OCI-LY3 (cell line): ENCODE results near the gene RGL4.

Source experiments
- H2AFZ ChIP-seq: fragments of 200-600, 300-600 bp; shearing (Covaris generic); 2 replicates; pipeline ENCODE4 v1.6.0; 2014; ENCODE audit warnings: antibody characterized with exemption, low read depth, low read length
- H3K27ac ChIP-seq: fragments of 200-600, 300-600 bp; sonication (generic); 2 replicates; pipeline ENCODE4 v1.5.1; 2014; ENCODE audit warnings: mild to moderate bottlenecking, low read length, moderate library complexity, mixed read lengths
- H3K27me3 ChIP-seq: fragments of 200-600, 300-600 bp; sonication (generic); 2 replicates; pipeline ENCODE4 v1.6.1; 2014; ENCODE audit warnings: low read depth, low read length, mixed read lengths
- H3K36me3 ChIP-seq: fragments of 200-600, 300-600 bp; sonication (generic); replicated peaks from 2 replicates; pipeline ENCODE3; 2014; ENCODE audit warnings: low read depth, low read length, mixed read lengths
- H3K4me1 ChIP-seq: fragments of 300-600, 200-600 bp; sonication (generic); 2 replicates; pipeline ENCODE4 v1.6.1; 2014; ENCODE audit warnings: low read length, mixed read lengths
- H3K4me2 ChIP-seq: fragments of 200-600, 300-600 bp; sonication (generic); 2 replicates; pipeline ENCODE4 v1.6.1; 2014; ENCODE audit warnings: low read length, mixed read lengths
- H3K4me3 ChIP-seq: fragments of 300-600, 200-600 bp; sonication (generic); 2 replicates; pipeline ENCODE4 v1.5.1; 2014; ENCODE audit warnings: antibody characterized with exemption, mild to moderate bottlenecking, low read length, moderate library complexity
- H3K79me2 ChIP-seq: fragments of 300-600, 200-600 bp; shearing (Covaris generic); 2 replicates; pipeline ENCODE4 v1.6.1; 2014; ENCODE audit warnings: mild to moderate bottlenecking, low read length, mixed read lengths
- H3K9ac ChIP-seq: fragments of 300-600, 200-600 bp; shearing (Covaris generic); 2 replicates; pipeline ENCODE4 v1.6.0; 2014; ENCODE audit warnings: mild to moderate bottlenecking, low read length, moderate library complexity
- H3K9me3 ChIP-seq: fragments of 200-600, 300-600 bp; shearing (Covaris generic); 2 replicates; pipeline ENCODE4 v1.6.1; 2014; ENCODE audit warnings: low read length, mixed read lengths; ENCODE audit not compliant: insufficient read depth
- H4K20me1 ChIP-seq: fragments of 200-600, 300-600 bp; sonication (generic); 2 replicates; pipeline ENCODE4 v1.6.1; 2016; ENCODE audit warnings: low read length, mixed read lengths; ENCODE audit not compliant: insufficient read depth
- EZH2phosphoT487 ChIP-seq: fragments of 200-600 bp; shearing (Covaris generic); IDR thresholded peaks from 2 replicates; pipeline ENCODE4 v1.6.1; 2018; ENCODE audit warnings: antibody characterized with exemption, mixed run types, low read depth
- TF ChIP-seq, protein P1 (sequence below): fragments of 200-600, 300-600 bp; sonication (generic); IDR thresholded peaks from 2 replicates; pipeline ENCODE4 v1.5.1; 2014; ENCODE audit warnings: antibody characterized with exemption, low read length, low read depth

Gene RGL4

DNA sequence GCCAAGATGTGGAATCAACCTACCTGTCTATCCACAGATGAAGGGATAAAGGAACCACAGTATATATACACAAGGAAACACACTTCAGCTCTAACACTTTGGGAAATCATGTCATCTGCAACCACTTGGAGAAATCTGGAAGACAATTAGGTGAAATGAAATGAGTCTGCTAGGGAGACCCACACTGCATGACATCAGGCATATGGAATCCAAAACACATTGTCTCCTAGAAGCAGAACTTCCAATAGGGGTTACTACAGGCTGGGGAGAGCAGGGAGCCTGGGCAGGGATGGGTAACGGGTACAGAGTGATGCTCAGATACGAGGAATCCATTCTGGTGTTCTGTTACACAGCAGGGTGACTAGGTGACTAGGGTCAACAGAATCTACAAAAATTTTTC is 18.3 kb downstream of the RGL4 start:
- no peaks in the 10 kb centered on the region for H3K9me3 ChIP-seq
- no peak overlapping the region for H3K4me2 ChIP-seq
- H3K36me3 ChIP-seq: peaks cover 65% of the 10 kb centered on the region

DNA sequence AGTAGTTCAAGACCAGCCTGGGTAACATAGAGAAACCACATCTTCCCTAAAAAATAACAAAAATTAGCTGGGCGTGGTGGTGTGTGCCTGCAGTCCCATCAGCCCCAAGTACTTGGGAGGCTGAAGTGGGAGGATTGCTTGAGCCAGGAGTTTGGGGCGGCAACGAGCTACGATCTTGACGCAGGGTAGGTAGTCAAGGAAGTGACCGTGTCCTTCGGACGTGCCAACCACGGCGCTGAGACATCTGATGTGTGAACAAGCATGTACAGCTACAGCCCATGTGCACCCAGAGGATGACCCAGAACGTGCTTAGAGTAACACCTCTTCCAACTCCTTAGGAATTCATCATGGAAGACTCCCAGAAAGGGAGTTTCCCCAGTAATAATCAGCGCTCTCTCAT is 21.4 kb downstream of the RGL4 start:
- H3K9me3 ChIP-seq: no peaks in the 10 kb centered on the region
- peaks cover 48% of the 10 kb centered on the region for H3K36me3 ChIP-seq
- H2AFZ ChIP-seq: no peak overlapping the region

More for the DNA sequence above, 18.3 kb downstream of the RGL4 start:
- peaks cover 14% of the 10 kb centered on the region; the same call in 1 of the 2 replicates for H4K20me1 ChIP-seq
- H3K4me3 ChIP-seq: no peak overlapping the region
- no peak for TF ChIP-seq EZH2phosphoT487
- TF ChIP-seq, protein P1, sequence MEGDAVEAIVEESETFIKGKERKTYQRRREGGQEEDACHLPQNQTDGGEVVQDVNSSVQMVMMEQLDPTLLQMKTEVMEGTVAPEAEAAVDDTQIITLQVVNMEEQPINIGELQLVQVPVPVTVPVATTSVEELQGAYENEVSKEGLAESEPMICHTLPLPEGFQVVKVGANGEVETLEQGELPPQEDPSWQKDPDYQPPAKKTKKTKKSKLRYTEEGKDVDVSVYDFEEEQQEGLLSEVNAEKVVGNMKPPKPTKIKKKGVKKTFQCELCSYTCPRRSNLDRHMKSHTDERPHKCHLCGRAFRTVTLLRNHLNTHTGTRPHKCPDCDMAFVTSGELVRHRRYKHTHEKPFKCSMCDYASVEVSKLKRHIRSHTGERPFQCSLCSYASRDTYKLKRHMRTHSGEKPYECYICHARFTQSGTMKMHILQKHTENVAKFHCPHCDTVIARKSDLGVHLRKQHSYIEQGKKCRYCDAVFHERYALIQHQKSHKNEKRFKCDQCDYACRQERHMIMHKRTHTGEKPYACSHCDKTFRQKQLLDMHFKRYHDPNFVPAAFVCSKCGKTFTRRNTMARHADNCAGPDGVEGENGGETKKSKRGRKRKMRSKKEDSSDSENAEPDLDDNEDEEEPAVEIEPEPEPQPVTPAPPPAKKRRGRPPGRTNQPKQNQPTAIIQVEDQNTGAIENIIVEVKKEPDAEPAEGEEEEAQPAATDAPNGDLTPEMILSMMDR: no peak
- H3K79me2 ChIP-seq: peaks cover 6% of the 10 kb centered on the region; the same call in 1 of the 2 replicates
- no peak overlapping the region for H2AFZ ChIP-seq
- no peak overlapping the region for H3K9ac ChIP-seq
- H3K27ac ChIP-seq: no peak overlapping the region
- peaks cover 3% of the 10 kb centered on the region for H3K4me1 ChIP-seq
- no peaks in the 10 kb centered on the region for H3K27me3 ChIP-seq

DNA sequence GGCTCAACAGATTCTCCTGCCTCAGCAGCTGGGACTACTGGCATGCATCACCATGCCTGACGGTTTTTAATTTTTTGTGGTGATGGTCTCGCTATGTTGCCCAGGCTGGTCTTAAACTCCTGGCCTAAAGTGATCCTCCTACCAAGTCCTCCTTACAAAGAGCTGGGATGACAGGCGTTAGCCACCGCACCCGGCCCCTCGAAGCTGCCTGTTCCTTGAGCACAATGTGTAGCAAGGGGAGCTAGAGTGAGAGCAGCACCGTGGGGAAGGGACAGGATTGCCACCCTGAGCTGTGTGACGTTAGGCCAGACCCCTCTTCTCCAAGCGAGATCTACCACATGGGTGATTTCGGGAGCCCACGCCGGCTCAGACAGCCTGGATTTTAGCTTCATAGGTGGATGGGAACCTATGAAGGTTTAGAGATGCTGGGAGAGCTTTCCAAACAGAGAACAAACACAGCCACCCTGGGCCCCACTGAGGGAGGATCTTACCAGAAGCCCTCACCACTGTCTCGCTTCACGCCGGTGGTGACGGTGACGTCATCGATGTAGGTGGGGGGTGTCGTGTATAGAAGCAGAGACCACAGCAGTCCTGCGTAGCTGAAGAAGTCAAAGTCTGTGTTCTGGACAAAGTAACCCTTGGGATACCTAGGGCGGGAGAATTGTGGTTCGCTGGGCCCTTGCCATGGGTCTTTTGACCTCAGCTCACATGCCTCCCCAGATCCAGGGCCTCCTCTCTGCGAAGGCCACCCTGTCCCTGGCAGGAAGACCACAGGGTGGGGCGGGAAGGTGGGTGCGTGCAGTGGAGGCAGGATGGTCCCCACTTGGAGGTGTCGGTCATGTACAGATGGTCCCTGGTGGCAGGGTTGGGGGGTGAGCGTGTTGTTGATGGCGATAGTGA is 23.1 kb downstream of the RGL4 start:
- Histone ChIP-seq H3K9ac (no peak overlapping the region), H3K4me1 (peaks cover 11% of the 10 kb centered on the region), H3K4me2 (no peak overlapping the region), H3K9me3 (no peaks in the 10 kb centered on the region), H3K36me3 (peaks cover 34% of the 10 kb centered on the region), H4K20me1 (0 out of 2 replicates have a peak, but pooled peaks cover 5% of the 10 kb centered on the region), H3K4me3 (no peak overlapping the region), H2AFZ (no peak overlapping the region), H3K27me3 (no peaks in the 10 kb centered on the region), H3K27ac (no peak overlapping the region), H3K79me2 (peaks cover 20% of the 10 kb centered on the region)
- TF ChIP-seq, protein P1: no peak
- no peak for TF ChIP-seq EZH2phosphoT487

More for the DNA sequence above, 21.4 kb downstream of the RGL4 start:
- H3K27ac ChIP-seq: no peak overlapping the region
- peaks cover 20% of the 10 kb centered on the region for H3K79me2 ChIP-seq
- peaks cover 11% of the 10 kb centered on the region for H3K4me1 ChIP-seq
- no peak for TF ChIP-seq EZH2phosphoT487
- TF ChIP-seq, protein P1: no peak
- H3K9ac ChIP-seq: no peak overlapping the region
- H4K20me1 ChIP-seq: 0 out of 2 replicates have a peak, but pooled peaks cover 5% of the 10 kb centered on the region
- no peaks in the 10 kb centered on the region for H3K27me3 ChIP-seq
- H3K4me2 ChIP-seq: no peak overlapping the region
- no peak overlapping the region for H3K4me3 ChIP-seq
